HG03025 (cell line): ENCODE data around the gene CARMIL3.

Source experiments
- ATAC-seq: cut with Tn5 transposase; IDR thresholded peaks from one replicate; pipeline ENCODE4 v1.9.1; 2021; ENCODE audit warnings: mild to moderate bottlenecking, moderate library complexity; ENCODE audit not compliant: unreplicated experiment, low FRiP score

CARMIL3 gene

GRCh38 chr14:24074625-24075484 lies 23.0 kb downstream of the CARMIL3 start:
- ATAC-seq, result no peak

GRCh38 chr14:24075485-24076301 lies 23.9 kb downstream of the CARMIL3 start:
- ATAC-seq, result no peak

- ATAC-seq, result no peak
Measured at GRCh38 chr14:24076302-24076601, 24.4 kb downstream of the CARMIL3 start.

- no peak for ATAC-seq
Measured at GRCh38 chr14:24077086-24077485, 25.3 kb downstream of the CARMIL3 start.

GRCh38 chr14:24078146-24078545 lies 26.3 kb downstream of the CARMIL3 start:
- ATAC-seq, result no peak

- no peak for ATAC-seq
Measured at GRCh38 chr14:24079491-24080141, 27.8 kb downstream of the CARMIL3 start.

GRCh38 chr14:24080142-24080530 lies 28.3 kb downstream of the CARMIL3 start:
- no peak for ATAC-seq

GRCh38 chr14:24080888-24081738 lies 29.3 kb downstream of the CARMIL3 start:
- ATAC-seq, result peak; percentile 89

- ATAC-seq, result no peak
Measured at GRCh38 chr14:24081739-24082211, 30.0 kb downstream of the CARMIL3 start.

- ATAC-seq, result no peak
Measured at GRCh38 chr14:24082411-24083080, 30.7 kb downstream of the CARMIL3 start.

- ATAC-seq, result no peak
Measured at GRCh38 chr14:24083462-24083861, 31.7 kb downstream of the CARMIL3 start.

- no peak for ATAC-seq
Measured at GRCh38 chr14:24084440-24084839, 32.6 kb downstream of the CARMIL3 start.

GRCh38 chr14:24085215-24085614 lies 33.4 kb downstream of the CARMIL3 start:
- no peak for ATAC-seq

- no peak for ATAC-seq
Measured at GRCh38 chr14:24086193-24086955, 34.6 kb downstream of the CARMIL3 start.

- no peak for ATAC-seq
Measured at GRCh38 chr14:24087004-24087403, 35.2 kb downstream of the CARMIL3 start.

GRCh38 chr14:24088095-24088494 lies 36.3 kb downstream of the CARMIL3 start:
- no peak for ATAC-seq

- no peak for ATAC-seq
Measured at GRCh38 chr14:24089890-24090289, 38.1 kb downstream of the CARMIL3 start.

GRCh38 chr14:24092110-24092504 lies 40.3 kb downstream of the CARMIL3 start:
- no peak for ATAC-seq
